Activated naive CD8-positive, alpha-beta T cell treated with anti-CD3 and anti-CD28 coated beads, Interleukin-2, amount 10 ng/mL, durations not matched to agents 7 days and 5 days (primary cell): Measurements from ENCODE around the gene CIAO3. TPM values are rescaled to one million over a fixed set of nuclear protein-coding genes. Genes with fewer than 3 reads are reported as not detected.

ENCODE experiments used
- ATAC-seq: fragments of 150-1000 bp; cut with Tn5 transposase; one replicate; pipeline ENCODE4 v1.10.0; 2021; ENCODE audit warnings: low read depth, moderate library complexity
- POLR2A ChIA-PET: fragments of 350-600 bp; sonication (Branson Sonifier 250); formaldehyde crosslinking; loops from one replicate; lab custom pipeline; 2021; ENCODE audit warnings: antibody characterized with exemption; lab: Charles Lee
- DNase-seq: peaks from one replicate; pipeline ENCODE4 v3.0.0; 2021
- H3K27ac Mint-ChIP-seq: one replicate; pipeline ENCODE4 v1.8.0; 2022; ENCODE audit warnings: mild to moderate bottlenecking, mixed read lengths
- H3K27me3 Mint-ChIP-seq: one replicate; pipeline ENCODE4 v1.8.0; 2022; ENCODE audit warnings: mild to moderate bottlenecking, moderate library complexity, mixed read lengths
- H3K36me3 Mint-ChIP-seq: one replicate; pipeline ENCODE4 v1.8.0; 2021; ENCODE audit warnings: mild to moderate bottlenecking, mixed read lengths
- H3K4me1 Mint-ChIP-seq: one replicate; pipeline ENCODE4 v1.8.0; 2021; ENCODE audit warnings: mixed read lengths
- H3K4me3 Mint-ChIP-seq: one replicate; pipeline ENCODE4 v1.8.0; 2022; ENCODE audit warnings: mild to moderate bottlenecking, moderate library complexity, mixed read lengths
- H3K9me3 Mint-ChIP-seq: one replicate; pipeline ENCODE4 v1.8.0; 2021; ENCODE audit warnings: mixed read lengths
- total RNA-seq, 2 experiments: library from RNA; stranded (reverse); gene quantifications; one replicate each; pipeline ENCODE4 v1.2.3, GENCODE V29; 2021

The CIAO3 gene
- total RNA-seq, 2 experiments from 2014 or later: 39.6 to 42.4 TPM

DNA sequence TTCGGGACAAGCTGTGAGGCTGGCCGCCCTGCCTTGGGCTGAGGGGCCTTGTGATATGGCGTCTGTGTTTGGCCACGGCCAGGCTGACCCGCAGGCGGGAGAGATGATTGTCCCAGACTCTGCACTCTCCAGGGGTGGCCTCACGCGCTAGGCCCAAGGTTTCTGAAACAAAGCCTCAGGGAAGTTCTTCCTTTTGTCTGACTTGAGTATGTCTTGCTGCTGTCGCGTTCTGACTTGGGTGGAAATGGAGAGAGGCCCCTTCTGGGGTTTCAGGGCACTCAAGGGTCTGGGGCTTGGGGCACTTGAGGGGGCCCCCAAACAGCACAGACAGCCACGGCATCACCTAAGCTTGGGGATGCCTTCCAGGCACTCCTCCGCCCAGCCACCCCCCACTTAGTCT is 29.7 kb downstream of the CIAO3 start:
- POLR2A ChIA-PET: no interaction called here
- ATAC-seq (no peak), DNase-seq (no peak)
- Mint-ChIP-seq H3K4me3 (no peak overlapping the region), H3K4me1 (peaks cover 3% of the 10 kb centered on the region), H3K9me3 (no peaks in the 10 kb centered on the region), H3K27me3 (peaks cover 41% of the 10 kb centered on the region), H3K27ac (no peak overlapping the region), H3K36me3 (no peaks in the 10 kb centered on the region)

DNA sequence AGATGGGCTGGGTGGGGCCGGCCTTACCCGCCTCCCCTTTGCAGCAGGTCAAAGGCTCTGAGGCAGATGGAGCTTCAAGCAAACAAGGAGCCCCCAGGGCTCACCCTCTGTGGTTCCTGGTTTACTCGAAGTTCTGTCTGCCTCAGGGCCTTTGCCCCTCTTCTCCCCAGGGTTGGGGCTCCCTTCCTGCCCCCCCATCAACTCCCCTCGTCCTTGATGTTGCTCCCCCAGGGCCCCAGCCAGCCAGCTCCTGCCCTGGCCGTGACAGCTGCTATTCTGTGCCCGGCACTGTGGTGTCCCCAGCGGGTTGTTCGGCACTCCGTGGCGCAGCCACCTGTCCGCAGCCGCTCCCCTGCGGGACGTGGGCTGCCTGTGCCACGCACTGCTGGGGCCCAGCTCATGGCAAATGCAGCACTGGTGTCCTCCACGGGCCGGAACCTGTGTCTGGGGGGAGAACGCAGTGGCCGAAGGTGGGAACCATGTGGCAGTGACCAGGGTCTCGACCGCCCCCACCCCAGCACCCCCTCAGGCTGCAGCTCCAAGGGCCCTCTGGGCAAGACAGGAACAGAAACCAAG is 30.2 kb downstream of the CIAO3 start:
- no peaks in the 10 kb centered on the region for H3K9me3 Mint-ChIP-seq

DNA sequence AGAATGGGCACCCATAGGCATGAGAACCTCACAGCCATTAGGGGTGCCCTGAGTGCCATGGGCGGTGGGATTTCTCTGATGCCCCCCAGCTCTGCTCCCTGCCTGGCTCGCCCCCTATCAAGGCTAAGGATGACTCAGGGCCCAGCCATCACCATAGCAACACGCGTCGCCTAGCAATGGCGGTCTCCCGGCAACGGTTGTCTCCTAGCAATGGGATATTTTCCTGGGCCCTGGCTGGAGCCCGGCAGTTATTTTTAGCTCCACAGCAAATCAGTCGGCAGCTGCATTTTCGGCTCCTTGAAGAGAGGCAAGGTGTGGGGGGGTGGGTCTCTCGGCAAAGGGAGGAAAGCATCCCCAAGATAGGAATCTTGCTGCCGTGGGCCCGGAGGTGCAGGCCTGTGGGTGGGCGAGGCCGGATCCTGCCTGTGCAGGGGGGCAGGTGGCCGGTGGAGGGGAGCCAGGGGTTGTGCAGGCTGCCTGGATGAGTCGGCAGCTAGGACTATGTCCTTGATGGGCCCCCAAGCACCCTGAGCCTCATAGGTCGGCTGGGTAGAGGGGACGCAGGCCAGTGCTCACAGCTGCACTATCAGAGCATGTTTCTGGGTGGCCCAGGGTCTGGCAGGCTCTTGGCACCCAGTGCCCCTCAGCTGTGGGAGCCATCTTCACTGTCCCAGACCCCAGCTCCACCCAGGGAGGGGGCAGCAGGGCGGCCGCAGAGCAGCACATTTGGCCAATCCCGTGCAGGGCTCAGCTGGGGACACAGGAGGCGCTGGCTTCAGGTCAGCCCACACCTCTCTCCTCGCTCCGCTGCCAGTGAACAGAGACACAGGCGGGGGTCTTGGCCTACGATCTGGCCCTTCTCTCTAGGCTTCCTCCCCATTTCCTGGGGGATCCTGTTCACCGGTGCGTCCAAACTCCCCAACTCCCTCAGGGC is 31.0 kb downstream of the CIAO3 start:
- ATAC-seq (no peak), DNase-seq (no peak)
- no peaks in the 10 kb centered on the region for H3K9me3 Mint-ChIP-seq
- H3K27me3 Mint-ChIP-seq: peaks cover 37% of the 10 kb centered on the region
- POLR2A ChIA-PET: interaction anchor here (0.5 kb wide), 1 partner anchor 347 kb away, joined by 3 read pairs; no protein-coding TSS in a partner anchor
- no peaks in the 10 kb centered on the region for H3K36me3 Mint-ChIP-seq
- peaks cover 3% of the 10 kb centered on the region for H3K4me1 Mint-ChIP-seq
- no peak overlapping the region for H3K4me3 Mint-ChIP-seq
- H3K27ac Mint-ChIP-seq: no peak overlapping the region

More for the DNA sequence above, 30.2 kb downstream of the CIAO3 start:
- POLR2A ChIA-PET: interaction anchor here (0.5 kb wide), 1 partner anchor 347 kb away, joined by 3 read pairs; no protein-coding TSS in a partner anchor
- Mint-ChIP-seq H3K4me3 (no peak overlapping the region), H3K27me3 (peaks cover 37% of the 10 kb centered on the region), H3K36me3 (no peaks in the 10 kb centered on the region), H3K27ac (no peak overlapping the region), H3K4me1 (peaks cover 3% of the 10 kb centered on the region)
- no peak for ATAC-seq
- no peak for DNase-seq

DNA sequence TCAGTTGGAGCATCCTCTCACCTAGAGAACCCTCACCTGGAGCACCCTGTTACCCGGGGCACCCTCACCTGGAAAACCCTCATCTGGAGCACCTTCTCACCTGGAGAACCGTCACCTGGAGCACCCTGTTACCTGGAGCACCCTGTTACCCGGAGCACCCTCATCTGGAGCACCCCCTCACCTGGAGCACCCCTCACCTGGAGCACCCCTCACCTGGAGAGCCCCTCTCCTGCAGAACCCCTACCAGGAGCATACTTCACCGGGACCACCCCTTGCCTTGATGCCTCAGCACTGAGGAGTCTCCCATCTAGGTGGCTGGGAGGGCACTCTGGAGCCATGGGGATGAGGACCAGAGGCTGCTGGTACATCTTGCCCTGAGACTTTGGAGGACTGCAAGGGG is 31.8 kb downstream of the CIAO3 start:
- no peak overlapping the region for H3K27ac Mint-ChIP-seq
- H3K36me3 Mint-ChIP-seq: no peaks in the 10 kb centered on the region
- POLR2A ChIA-PET: interaction anchor here (1.0 kb wide), 1 partner anchor 79 kb away, joined by 4 read pairs; the partner anchor contains the start of genes CHTF18 and RPUSD1
- DNase-seq (no peak), ATAC-seq (no peak)
- H3K4me1 Mint-ChIP-seq: no peaks in the 10 kb centered on the region
- no peaks in the 10 kb centered on the region for H3K9me3 Mint-ChIP-seq
- no peak overlapping the region for H3K4me3 Mint-ChIP-seq
- H3K27me3 Mint-ChIP-seq: peaks cover 40% of the 10 kb centered on the region

DNA sequence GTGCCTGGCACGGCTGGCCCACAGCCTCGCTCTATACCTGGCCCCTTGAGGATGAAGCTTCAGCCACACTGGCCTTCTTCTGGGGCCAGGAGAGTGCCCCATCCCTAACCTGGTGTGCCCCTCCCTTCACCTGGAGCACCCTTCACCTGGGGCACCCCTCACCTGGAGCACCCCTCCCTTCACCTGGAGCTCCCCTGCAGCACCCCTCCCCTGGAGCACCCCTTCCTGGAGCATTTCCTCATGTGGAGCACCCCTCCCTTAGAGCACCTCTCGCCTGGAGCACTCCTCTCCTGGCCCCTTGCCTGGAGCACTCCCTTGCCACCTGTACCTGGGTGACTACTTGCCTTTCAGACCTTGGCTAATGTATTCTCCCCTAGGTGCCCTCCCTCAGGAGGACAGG is 32.8 kb downstream of the CIAO3 start:
- POLR2A ChIA-PET: interaction anchor here (1.0 kb wide), 1 partner anchor 80 kb away, joined by 4 read pairs; the partner anchor contains the start of genes CHTF18 and RPUSD1

DNA sequence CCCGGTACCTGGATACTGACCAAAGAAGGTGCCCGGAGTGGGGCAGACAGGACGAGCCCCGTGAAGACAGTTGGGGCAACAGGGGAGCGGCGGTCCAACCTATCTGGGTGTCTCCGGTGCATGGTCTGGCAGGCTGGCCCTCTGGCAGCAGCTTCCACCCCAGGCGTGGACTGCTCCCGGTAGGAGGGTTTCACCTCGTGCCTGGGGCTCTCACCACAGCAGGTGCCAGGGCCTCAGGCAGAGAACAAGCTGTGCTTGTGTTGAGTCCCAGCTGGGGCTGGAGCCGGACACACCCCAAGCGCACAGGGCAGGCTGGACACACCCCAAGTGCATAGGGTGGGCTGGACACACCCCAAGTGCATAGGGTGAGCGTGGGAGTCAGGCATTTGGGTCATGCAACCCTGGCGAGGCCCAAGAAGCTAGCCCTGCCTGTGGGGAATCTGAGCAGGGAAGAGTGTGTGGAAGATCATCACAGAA is 33.7 kb downstream of the CIAO3 start:
- no peak overlapping the region for H3K4me3 Mint-ChIP-seq
- H3K27ac Mint-ChIP-seq: no peak overlapping the region
- peaks cover 42% of the 10 kb centered on the region for H3K27me3 Mint-ChIP-seq
- H3K4me1 Mint-ChIP-seq: no peaks in the 10 kb centered on the region
- no peaks in the 10 kb centered on the region for H3K9me3 Mint-ChIP-seq
- POLR2A ChIA-PET: interaction anchor here (0.9 kb wide), 1 partner anchor 9 kb away, joined by 3 read pairs; no protein-coding TSS in a partner anchor
- DNase-seq: no peak
- no peak for ATAC-seq
- H3K36me3 Mint-ChIP-seq: no peaks in the 10 kb centered on the region

More for the DNA sequence above, 32.8 kb downstream of the CIAO3 start:
- H3K27ac Mint-ChIP-seq: no peak overlapping the region
- H3K36me3 Mint-ChIP-seq: no peaks in the 10 kb centered on the region
- no peak for ATAC-seq
- no peak overlapping the region for H3K4me3 Mint-ChIP-seq
- no peak for DNase-seq
- H3K27me3 Mint-ChIP-seq: peaks cover 40% of the 10 kb centered on the region
- no peaks in the 10 kb centered on the region for H3K4me1 Mint-ChIP-seq
- no peaks in the 10 kb centered on the region for H3K9me3 Mint-ChIP-seq

DNA sequence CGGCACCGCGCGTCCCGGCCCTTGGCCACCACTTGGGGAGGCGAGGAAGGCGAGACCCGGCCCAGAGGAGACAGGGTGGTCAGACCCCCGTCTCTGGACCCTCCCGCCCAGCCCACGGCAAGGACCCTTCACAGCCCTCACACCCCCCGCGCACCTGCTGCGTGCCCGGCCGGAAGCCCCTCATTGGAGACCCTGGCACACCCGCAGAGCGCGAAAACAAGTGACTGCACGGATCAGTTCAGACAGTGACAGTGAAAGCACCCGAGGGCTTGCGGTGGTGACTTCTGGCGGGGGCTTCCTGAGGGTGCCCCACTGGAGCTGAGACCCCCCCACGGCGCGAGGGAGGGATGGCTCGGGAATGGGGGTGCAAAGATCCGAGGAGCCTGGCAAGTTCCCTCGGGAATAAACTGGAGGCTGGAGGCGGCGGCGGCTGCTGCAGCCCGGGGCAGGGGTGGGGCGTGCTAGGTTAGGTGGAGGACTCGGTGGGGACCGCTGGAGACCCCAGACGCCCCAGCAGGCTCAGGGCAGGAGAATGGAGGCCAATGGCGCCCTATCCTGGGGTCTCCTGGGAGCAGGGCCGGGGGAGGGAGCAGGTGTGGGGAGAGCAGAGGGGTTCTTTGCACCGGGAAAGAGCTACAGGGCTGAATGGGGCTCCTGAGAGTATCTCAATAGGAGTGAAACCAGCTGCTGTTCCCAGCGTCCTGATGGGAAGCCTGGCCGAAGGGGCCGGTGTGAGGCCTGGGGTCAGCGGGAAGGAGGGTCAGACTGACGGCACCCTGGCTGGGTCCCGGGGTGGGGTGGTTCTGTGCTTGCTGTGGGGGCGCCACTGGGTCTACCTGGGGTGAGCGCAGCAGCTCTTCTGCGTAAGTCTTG is 34.4 kb downstream of the CIAO3 start:
- Mint-ChIP-seq H3K4me1 (no peaks in the 10 kb centered on the region), H3K4me3 (no peak overlapping the region), H3K36me3 (no peaks in the 10 kb centered on the region), H3K27ac (no peak overlapping the region), H3K9me3 (no peaks in the 10 kb centered on the region), H3K27me3 (peaks cover 48% of the 10 kb centered on the region)
- ATAC-seq: no peak
- DNase-seq: no peak
- POLR2A ChIA-PET: interaction anchor here (0.9 to 1.3 kb wide), 2 partner anchors 10 to 11 kb away, joined by 3 read pairs; no protein-coding TSS in a partner anchor

DNA sequence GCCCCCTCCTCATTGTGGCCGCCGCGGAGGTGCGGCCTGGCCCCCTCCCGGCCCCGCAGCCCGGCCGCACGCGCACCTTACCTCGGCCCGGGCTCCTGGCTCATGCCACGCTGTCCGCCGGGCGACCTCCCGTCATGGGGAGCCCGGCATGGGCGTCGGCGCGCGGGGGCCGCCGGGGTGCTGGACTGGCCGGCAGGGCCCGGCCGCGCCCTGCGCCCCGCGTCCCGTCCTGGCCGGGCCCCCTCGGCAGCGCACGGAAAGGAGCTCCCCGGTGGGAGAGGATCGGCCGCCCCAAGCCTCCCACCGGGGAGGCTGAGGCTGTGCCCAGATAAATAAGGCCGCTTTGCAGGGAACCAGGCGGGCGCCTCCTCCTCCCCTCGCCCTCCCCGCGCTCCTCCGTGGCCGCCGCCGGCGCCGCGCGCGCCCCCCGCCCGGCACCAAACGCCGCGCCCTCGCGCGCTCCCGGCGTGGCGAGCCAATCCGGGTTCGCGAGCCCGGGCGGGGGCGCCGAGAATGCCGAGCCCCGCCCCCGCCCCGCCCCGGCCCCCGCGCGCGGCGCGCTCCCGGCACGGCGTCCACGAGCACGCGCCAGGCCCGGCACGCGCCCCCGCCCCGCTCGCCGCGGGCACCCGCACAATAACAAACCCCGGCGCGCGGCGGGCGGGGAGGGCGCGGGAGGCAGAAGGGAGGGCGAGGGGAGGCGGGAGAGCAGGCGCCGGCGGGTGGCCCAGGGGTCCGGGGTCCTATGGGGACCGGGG is 35.2 kb downstream of the CIAO3 start, which contains the start of gene FBXL16:
FBXL16 (minus strand) TSS at position 371 of the 758 bp plus-strand sequence. CDS start 8,396 bp downstream, outside the sequence.
- Mint-ChIP-seq H3K4me3 (no peak within 1 kb of the TSS), H3K36me3 (no peaks in the 10 kb centered on the region), H3K9me3 (no peaks in the 10 kb centered on the region), H3K4me1 (no peaks in the 10 kb centered on the region), H3K27me3 (peaks cover 45% of the 10 kb centered on the region), H3K27ac (no peak within 1 kb of the TSS)
- ATAC-seq: no peak
- no peak for DNase-seq
- POLR2A ChIA-PET: interaction anchor here (1.3 kb wide), 1 partner anchor 10 kb away, joined by 3 read pairs; no protein-coding TSS in a partner anchor

DNA sequence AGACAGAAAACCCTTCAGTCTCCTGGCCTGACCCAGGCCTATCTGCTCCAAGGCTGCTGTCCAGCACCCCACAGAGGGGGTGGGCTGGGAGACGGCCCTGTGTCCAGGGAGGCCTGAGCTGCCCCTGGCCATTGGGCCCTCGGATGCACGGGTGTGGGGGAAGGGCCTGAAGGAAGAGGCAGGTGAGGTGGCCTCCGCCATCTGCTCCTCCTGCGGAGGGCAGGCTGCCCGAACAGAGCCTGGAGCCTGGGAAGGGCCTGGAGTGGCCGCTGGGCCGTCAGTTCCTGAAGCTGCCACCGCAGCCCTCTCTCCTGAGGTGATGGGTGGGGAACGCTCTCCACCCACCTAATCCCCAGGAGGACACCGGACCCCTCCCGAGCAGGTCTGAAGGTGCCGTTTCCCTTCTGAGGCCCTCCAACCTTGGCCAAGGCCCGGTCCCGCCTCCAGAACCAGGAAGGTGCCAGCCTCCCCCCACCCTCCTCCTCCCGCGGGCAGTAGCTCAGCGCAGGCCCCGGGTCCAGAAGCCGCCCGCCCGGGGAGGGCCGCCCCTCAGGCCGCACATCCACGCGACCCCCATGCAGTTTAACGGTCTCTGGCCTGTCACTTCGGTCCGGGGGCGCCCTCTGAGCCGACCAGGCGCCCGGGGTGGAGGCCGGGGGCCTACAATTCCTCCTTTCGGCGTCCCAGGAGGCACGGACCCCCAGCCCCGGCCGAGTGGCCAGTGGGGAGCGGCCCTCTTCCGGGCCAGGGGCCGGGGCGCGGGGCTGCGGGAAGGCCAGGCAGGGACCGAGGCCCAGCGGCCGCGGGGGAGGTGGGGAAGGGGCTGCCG is 36.0 kb downstream of the CIAO3 start:
- DNase-seq (no peak), ATAC-seq (no peak)
- peaks cover 48% of the 10 kb centered on the region for H3K27me3 Mint-ChIP-seq
- H3K27ac Mint-ChIP-seq: no peak overlapping the region
- no peaks in the 10 kb centered on the region for H3K36me3 Mint-ChIP-seq
- no peaks in the 10 kb centered on the region for H3K4me1 Mint-ChIP-seq
- POLR2A ChIA-PET: interaction anchor here (0.8 kb wide), 1 partner anchor 16 kb away, joined by 3 read pairs; the partner anchor contains the start of gene ANTKMT
- no peaks in the 10 kb centered on the region for H3K9me3 Mint-ChIP-seq
- no peak overlapping the region for H3K4me3 Mint-ChIP-seq

DNA sequence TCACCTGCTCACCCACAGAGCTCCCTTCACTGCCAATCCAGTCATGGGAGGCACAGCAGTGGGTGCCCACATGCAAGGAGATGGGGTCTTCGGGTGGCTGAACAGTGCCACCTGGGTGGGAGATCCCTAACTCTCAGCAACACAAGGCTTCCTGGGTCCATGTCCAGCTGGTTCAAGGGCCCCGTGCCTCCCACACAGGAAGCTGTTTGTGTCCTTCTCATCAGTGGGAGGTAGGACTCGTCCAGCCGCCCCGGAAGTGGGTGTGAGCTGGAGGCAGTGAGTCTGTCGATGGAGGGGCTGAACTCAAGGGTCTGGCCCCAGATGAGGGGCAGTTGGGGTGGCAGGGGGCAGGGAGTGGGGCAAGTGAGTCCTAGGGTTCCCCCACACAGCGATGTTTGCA is 36.8 kb downstream of the CIAO3 start:
- no peaks in the 10 kb centered on the region for H3K36me3 Mint-ChIP-seq
- POLR2A ChIA-PET: interaction anchor here (0.8 kb wide), 1 partner anchor 17 kb away, joined by 3 read pairs; the partner anchor contains the start of gene ANTKMT
- no peak overlapping the region for H3K4me3 Mint-ChIP-seq
- ATAC-seq (no peak), DNase-seq (no peak)
- H3K4me1 Mint-ChIP-seq: peaks cover 3% of the 10 kb centered on the region
- H3K9me3 Mint-ChIP-seq: no peaks in the 10 kb centered on the region
- H3K27ac Mint-ChIP-seq: no peak overlapping the region
- H3K27me3 Mint-ChIP-seq: peaks cover 42% of the 10 kb centered on the region

DNA sequence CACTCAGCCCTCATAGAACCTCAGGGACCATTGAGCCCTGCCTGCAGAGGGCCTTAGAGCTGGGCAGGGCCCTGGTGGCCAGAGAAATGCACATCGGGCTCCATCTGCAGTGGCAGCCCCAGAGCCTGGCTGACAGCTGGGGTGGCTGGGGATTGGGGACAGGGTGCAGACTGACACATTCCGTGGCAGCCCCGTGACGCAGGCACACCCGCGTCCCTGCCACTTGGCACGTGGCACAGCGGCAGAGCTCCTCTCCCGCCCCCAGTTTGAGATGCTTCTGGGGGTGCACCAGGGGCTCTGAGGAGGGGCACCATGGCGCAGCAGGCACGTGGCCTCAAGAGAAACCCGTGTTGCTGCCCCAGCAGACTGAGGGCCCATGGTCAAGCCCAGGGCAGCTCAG is 37.4 kb downstream of the CIAO3 start:
- no peaks in the 10 kb centered on the region for H3K36me3 Mint-ChIP-seq
- POLR2A ChIA-PET: no interaction called here
- ATAC-seq: no peak
- no peak for DNase-seq
- no peak overlapping the region for H3K4me3 Mint-ChIP-seq
- peaks cover 37% of the 10 kb centered on the region for H3K27me3 Mint-ChIP-seq
- peaks cover 3% of the 10 kb centered on the region for H3K4me1 Mint-ChIP-seq
- H3K27ac Mint-ChIP-seq: no peak overlapping the region
- no peaks in the 10 kb centered on the region for H3K9me3 Mint-ChIP-seq
